Stimulated activated CD8-positive, alpha-beta memory T cell treated with anti-CD3 and anti-CD28 coated beads, Interleukin-12 subunit alpha, Interleukin-12 subunit beta, amount 100 ng/mL, for 24 hours (primary cell): ENCODE data around the gene CD300LG.
"Not testable (repeated sequence)": the region's sequence is repeated elsewhere in the genome, so short reads cannot be mapped to it uniquely, and the experiment has no call there.

ENCODE experiments used
- DNase-seq: peaks from one replicate; pipeline ENCODE4 v3.0.0-alpha.2; 2020; ENCODE audit errors: extremely low read depth

Gene CD300LG

DNA sequence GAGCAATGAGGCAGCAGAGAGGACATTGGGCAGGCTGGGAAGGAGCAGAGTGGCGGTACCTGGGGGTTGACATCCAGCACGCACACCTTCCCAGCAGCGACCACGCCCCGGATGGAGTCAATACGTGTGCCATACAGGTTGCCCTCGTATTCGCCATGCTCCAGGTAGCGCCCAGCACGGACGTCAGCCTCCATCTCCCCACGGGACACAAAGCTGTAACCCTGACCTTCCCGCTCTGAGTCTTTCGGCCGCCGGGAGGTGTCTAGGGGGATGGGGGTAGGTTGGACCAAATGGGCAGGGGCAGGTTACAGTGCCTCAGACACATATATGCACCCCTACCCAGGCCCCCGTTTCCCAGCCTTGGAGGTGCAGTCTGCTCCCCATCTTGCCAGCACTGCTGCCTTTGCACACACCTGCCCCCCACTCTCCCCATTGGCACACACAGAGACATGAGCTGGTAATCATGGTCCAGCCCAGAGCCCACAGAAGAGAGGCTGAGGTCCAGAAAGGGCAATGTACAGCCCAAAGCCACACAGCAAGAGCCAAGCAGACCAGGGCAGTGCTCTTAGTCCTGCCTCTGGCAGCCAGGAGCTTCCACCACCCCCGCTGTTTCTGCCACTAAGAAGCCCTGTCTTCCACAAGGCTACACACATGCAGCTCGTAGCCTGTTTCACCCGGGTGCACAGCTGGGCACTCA lies 32.9 kb downstream of the CD300LG start:
- DNase-seq, result no peak

DNA sequence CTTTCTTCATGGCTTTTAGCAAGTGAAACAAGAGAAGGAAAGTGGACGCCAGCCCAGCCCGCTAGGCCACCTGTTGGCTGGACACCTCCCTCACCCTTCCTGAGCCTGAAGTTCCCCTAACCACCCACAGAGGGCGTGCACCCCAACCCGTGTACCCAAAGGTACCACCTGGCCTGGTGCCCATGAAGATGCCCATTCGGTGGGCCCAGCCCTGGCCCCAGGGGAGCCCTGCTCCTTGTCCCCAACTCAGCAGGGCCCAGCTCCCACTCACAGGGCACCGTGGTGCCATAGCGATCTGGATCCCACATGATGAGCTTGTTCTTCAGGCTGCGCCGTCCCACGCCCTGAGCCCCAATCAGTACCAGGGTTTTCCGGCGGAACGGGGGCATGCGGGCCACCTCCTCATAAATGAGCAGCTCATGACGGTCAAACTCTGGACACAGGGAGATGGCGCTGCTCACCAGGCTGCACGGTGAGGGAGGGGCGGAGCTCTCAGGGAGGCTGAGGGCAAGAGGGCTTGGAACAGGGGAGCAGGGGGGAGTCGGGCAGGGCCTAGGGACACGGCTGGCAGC lies 33.5 kb downstream of the CD300LG start:
- no peak for DNase-seq

DNA sequence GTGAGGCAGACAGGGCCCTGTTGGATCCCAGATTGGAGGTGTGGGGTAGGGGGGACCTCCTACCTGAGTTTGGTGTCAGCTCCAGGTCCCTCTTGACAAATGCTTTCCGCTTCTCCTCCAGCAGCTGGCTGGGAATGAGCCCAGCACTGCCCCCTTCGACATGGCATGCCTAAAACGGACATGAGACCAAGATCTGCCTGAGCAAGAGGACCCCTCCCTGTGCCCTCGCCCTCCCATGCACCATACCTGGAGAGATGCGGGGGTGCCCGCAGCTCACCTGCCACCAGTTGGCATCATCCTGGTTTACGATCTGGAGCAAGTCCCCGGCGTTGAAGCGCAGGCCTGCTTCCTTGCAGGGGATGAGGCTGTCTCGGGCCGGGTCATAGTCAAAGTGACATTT lies 34.2 kb downstream of the CD300LG start:
- no peak for DNase-seq

DNA sequence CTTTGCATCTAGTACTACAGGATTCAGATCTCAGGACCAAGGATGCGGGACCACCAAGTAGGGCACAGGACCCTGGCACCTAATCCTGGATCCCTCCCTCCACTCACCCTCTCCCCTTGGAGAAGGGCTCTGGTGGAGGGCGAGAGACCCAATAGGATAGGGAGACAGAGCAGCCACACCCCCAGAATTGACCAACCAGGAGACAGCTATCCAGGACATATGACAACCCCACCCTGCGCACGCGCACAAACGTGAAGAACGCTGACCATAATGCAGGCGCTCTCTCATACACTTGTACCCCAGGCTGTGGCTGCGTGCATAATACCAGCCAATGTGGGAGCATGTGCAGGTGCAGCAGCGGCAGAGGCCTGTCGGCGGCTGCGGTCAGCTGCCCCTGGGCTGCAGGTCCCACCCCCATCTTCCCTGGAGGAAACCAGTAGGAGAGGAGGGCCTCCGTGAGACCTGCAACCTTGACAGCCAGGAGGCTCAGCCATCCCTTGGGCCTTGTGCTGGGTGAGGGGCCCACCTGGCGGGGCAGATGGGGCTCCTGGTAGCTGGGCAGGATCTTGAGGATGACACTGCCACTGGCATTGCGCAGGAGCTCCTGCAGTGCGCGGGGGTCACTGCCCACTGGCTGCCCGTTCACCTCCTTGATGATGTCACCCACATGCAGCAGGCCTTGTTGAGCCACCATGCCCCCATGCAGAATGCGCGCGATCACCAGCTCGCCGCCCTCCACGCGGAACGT lies 35.0 kb downstream of the CD300LG start:
- DNase-seq, result no peak

DNA sequence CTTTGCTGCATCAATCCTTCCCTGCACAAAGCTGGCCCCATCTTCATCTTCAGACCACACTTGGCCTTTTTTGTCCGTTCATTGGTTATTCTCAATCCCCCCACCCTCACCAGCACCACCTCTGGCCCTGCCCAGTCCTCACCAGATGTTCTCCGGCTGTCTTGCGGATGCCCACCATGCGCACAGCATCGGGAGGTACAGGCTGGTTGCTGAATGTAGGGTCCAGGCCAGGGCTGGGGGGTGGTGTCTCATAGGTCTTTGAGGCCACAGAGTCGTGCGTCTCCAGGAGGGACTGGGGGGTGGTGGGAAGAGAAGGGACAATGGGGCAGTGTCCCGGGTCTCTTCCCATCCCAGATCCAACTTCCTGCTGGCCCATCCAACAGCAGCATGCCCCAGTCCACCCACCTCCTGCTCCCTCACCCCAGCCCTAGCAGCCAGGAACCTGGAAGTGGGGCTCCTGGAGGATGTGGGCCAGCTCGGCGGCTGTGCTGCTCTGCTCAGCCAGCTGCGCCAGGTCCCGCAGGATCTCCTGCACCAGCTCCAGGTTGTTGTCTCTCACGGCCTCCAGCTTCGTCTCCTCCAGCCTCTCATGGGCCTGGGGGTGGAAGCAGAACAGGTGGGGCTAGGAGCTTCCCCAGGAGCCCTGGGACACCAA lies 35.9 kb downstream of the CD300LG start:
- no peak for DNase-seq

DNA sequence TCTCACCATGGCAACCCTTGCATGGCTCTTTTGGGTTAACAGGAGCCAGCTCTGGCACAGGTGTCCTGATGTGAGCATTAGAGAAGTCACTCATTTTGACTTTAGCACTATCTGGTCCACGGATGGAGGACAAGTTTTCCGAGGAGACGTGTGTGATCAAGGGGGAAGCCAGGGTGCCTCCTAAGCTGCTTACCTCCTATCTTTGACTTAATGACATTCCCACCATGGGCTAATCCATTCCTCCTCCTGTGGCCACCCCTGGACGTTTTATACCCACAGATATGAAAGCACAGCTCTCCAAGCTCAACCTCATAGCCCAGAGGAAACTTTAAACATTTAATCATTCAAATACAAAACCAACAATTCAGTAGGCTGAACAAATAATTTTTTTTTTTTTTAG lies 41.6 kb downstream of the CD300LG start:
- DNase-seq, result no peak

GRCh38 chr17:43890240-43890639 lies 43.3 kb downstream of the CD300LG start:
- no peak for DNase-seq

- no peak for DNase-seq
Measured at GRCh38 chr17:43891851-43892646, 45.1 kb downstream of the CD300LG start.

DNA sequence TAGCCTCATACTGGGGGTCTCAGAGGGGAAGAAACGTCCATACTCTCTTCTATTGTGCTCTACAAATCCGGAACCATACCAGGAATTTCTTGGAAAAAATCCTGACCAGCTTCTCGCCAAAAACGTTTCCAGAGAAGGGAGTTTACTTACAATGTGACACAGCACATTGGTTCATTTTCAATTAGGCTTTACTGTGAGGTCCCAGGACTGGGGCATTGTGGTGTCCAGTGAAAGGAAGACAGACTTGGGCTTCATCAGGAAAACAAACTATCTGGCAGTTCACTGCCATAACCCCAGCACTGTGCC lies 45.6 kb downstream of the CD300LG start:
- no peak for DNase-seq

DNA sequence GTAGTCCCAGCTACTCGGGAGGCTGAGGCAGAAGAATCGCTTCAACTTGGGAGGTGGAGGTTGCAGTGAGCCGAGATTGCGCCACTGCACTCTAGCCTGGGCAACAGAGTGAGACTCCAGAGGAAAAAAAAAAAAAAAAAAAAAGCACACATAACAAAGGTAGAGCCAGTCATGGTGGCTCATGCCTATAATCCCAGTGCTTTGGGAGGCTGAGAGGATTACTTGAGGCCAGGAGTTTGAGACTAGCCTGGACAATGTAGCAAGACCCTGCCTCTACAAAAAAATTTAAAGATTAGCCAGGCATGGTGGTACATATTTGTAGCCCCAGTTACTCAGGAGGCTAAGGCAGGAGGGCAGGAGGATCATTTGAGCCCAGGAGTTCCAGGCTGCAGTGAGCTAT lies 47.5 kb downstream of the CD300LG start:
- not testable (repeated sequence) for DNase-seq

GRCh38 chr17:43897831-43898230 lies 50.9 kb downstream of the CD300LG start:
- no peak for DNase-seq

GRCh38 chr17:43898446-43898845 lies 51.5 kb downstream of the CD300LG start:
- no peak for DNase-seq

- no peak for DNase-seq
Measured at GRCh38 chr17:43900183-43900857, 53.3 kb downstream of the CD300LG start.

- DNase-seq, result no peak
Measured at GRCh38 chr17:43900858-43901754, 54.1 kb downstream of the CD300LG start.

GRCh38 chr17:43901861-43902589 lies 55.0 kb downstream of the CD300LG start:
- no peak for DNase-seq

DNA sequence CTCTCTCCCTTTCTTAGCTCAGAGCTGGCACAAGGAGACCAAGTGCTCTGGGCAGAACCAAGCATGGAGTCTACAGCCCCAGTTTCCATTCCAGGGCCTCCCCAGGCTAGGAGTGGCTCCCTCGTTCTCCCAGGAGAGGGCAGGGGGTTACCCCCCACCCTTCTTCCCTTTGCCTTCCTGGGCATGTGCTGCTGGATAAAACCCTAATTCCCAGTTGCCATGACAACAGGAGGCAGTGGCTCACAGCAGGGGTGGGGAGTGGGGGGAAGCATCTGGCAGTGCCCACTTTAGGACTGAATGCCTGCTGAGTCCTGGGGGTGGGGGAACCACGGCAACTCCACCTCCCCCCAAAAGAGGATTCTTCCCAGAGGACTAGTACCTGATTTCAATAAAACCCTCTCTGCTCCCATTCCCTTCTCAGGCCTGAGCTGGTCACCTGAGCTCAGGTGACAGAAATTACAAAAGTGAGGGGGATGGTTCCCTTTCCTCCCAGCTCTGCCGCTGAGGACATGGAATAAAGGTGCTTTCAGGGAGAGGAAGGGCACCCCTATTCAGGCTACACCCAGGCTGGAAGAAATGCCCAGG lies 58.5 kb downstream of the CD300LG start:
- no peak for DNase-seq

DNA sequence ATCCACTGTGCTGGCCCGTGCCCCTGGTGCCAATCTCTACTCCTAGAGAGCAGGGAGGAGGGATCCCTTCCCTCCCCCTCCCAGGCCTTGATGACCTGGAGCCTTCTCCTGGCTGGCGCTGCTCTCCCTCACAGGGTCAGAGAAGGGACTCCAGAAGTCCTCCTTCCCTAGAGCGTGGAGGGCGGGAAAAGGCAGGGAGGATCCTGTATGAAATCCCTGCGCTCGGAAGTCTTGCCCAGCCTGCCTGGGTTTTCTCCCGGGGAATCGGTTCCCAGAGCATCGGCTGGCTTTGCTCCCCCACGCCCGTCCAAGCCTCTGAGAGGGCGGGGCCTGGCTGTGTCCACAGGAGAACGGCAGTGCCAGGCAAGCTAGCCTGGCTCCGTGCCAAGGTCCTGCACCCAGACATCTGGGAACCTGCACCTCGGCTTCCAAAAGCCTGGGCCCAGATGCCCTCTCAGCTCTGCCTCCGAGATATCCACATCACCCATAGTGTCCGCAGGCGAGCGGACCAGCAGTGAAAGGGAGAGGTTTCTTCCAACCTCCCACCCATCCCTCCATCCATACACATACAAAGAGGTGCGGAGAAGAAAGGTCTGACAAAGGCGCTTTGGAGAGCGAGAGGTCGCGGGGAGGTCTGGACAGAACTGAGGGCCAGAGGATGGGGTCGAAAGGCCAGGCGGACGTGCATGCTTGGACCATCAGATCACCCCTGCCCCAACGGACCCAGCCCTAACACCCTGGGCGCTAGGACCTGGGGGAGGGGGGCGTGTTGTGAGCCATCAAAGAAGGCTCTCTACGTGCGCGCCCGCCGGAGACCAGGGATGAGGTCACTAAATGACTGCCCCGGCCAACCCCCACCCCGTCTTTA lies 59.2 kb downstream of the CD300LG start:
- DNase-seq, result no peak

DNA sequence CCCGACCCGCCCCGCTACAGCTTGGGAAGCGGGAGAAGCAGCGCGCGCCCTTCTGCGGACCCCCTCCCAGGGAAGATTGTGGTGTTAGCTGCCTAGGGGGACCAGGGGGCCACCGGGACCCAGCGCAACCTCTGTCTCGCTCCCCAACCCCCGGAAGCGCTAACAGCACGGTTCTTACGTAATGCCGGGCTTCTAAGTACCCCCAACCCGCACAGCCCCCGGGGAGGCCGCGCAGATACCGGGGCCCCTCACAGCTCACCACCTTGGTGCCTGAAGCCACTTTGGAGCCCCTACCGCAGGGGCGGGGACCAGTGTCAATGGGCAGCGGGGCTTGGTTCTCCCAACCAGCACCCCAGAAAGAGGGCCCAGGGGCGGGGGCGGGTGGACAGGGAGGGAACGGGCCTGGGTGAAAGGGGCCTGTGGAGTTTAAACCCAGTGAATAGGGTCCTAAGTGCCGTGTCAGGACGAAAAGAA lies 60.0 kb downstream of the CD300LG start:
- no peak for DNase-seq
